HG03457 (cell line): Measurements from ENCODE around the gene TTLL5.
"Not testable (repeated sequence)": the region's sequence is repeated elsewhere in the genome, so short reads cannot be mapped to it uniquely, and the experiment has no call there.

Experiments
- ATAC-seq: cut with Tn5 transposase; IDR thresholded peaks from one replicate; pipeline ENCODE4 v1.9.1; 2021; ENCODE audit warnings: moderate number of reproducible peaks; ENCODE audit not compliant: unreplicated experiment

TTLL5 gene

GRCh38 chr14:75826599-75826998, 165.6 kb downstream of the TTLL5 start:
- ATAC-seq = no peak

- ATAC-seq = no peak
Observed at GRCh38 chr14:75827331-75827730, 166.3 kb downstream of the TTLL5 start.

GRCh38 chr14:75829316-75829715, 168.3 kb downstream of the TTLL5 start:
- ATAC-seq = no peak

GRCh38 chr14:75831455-75831854, 170.4 kb downstream of the TTLL5 start:
- no peak for ATAC-seq

GRCh38 chr14:75831952-75832351, 170.9 kb downstream of the TTLL5 start:
- no peak for ATAC-seq

GRCh38 chr14:75832621-75833297, 171.7 kb downstream of the TTLL5 start:
- ATAC-seq = no peak

- ATAC-seq = no peak
Observed at GRCh38 chr14:75833326-75834020, 172.4 kb downstream of the TTLL5 start.

- ATAC-seq = no peak
Observed at GRCh38 chr14:75835156-75835725, 174.2 kb downstream of the TTLL5 start.

- no peak for ATAC-seq
Observed at GRCh38 chr14:75835737-75836136, 174.7 kb downstream of the TTLL5 start.

GRCh38 chr14:75837151-75837787, 176.2 kb downstream of the TTLL5 start:
- ATAC-seq = no peak

- no peak for ATAC-seq
Observed at GRCh38 chr14:75840911-75841310, 179.9 kb downstream of the TTLL5 start.

GRCh38 chr14:75842551-75842950, 181.5 kb downstream of the TTLL5 start:
- no peak for ATAC-seq

- ATAC-seq = no peak
Observed at GRCh38 chr14:75844486-75844885, 183.4 kb downstream of the TTLL5 start.

- ATAC-seq = no peak
Observed at GRCh38 chr14:75845136-75845804, 184.2 kb downstream of the TTLL5 start.

GRCh38 chr14:75846694-75847093, 185.6 kb downstream of the TTLL5 start:
- ATAC-seq = not testable (repeated sequence)

- ATAC-seq = no peak
Observed at GRCh38 chr14:75847584-75847983, 186.5 kb downstream of the TTLL5 start.

- no peak for ATAC-seq
Observed at GRCh38 chr14:75848167-75848913, 187.3 kb downstream of the TTLL5 start.

- no peak for ATAC-seq
Observed at GRCh38 chr14:75849300-75849895, 188.4 kb downstream of the TTLL5 start.

GRCh38 chr14:75851574-75851866, 190.5 kb downstream of the TTLL5 start:
- no peak for ATAC-seq

- ATAC-seq = no peak
Observed at GRCh38 chr14:75854111-75854799, 193.2 kb downstream of the TTLL5 start.
